IMR-90 (cell line): ENCODE measurements around the gene EEPD1. TPM values are rescaled to one million over a fixed set of nuclear protein-coding genes. Genes with fewer than 3 reads are reported as not detected.
A peak's percentile ranks its signal among the peaks of the same experiment; 100 is the strongest.

Experiments
- ATAC-seq: fragments of 200-7000 bp; cut with Tn5 transposase; 2 replicates; pipeline ENCODE4 v1.9.1; 2020; ENCODE audit warnings: low read depth, mild to moderate bottlenecking, moderate library complexity
- BruUV-seq: library from RNA; stranded (reverse); fragments of 400-500 nt; replicated peaks from 2 replicates; lab custom pipeline; 2021; lab: Mats Ljungman, UMichigan
- CTCF ChIA-PET: fragments of 300-600 bp; formaldehyde crosslinking; extraction: SDS; loops from one replicate; lab custom pipeline; 2021; ENCODE audit warnings: antibody characterized with exemption; lab: Yijun Ruan, JAX
- POLR2A ChIA-PET: fragments of 300-600 bp; sonication (Branson Sonifier 250); formaldehyde crosslinking; loops from one replicate; lab custom pipeline; 2022; ENCODE audit warnings: antibody characterized with exemption; ENCODE audit not compliant: unreplicated experiment; lab: Charles Lee
- DNase-seq: peaks from one replicate; pipeline ENCODE4 v3.0.0; 2013
- H2AFZ ChIP-seq: replicated peaks from 2 replicates; pipeline ENCODE3; 2013; ENCODE audit warnings: low read length, mild to moderate bottlenecking; ENCODE audit not compliant: poor library complexity
- H2AK5ac ChIP-seq: 2 replicates; pipeline ENCODE4 v1.6.1; 2013; ENCODE audit warnings: low read depth, low read length, inconsistent platforms
- H2AK9ac ChIP-seq: replicated peaks from 2 replicates; pipeline ENCODE3; 2013; ENCODE audit warnings: mild to moderate bottlenecking, low read depth, low read length, moderate library complexity; ENCODE audit not compliant: poor library complexity
- H2BK120ac ChIP-seq: 2 replicates; pipeline ENCODE4 v1.6.1; 2013; ENCODE audit warnings: low read depth, low read length, inconsistent platforms
- H2BK15ac ChIP-seq: 3 replicates; pipeline ENCODE4 v1.6.1; 2013; ENCODE audit warnings: low read depth, low read length, inconsistent platforms
- H2BK20ac ChIP-seq: 2 replicates; pipeline ENCODE4 v1.6.1; 2013; ENCODE audit warnings: low read depth, mild to moderate bottlenecking, inconsistent platforms, low read length, moderate library complexity
- H2BK5ac ChIP-seq: 2 replicates; pipeline ENCODE4 v1.6.1; 2013; ENCODE audit warnings: mild to moderate bottlenecking, low read depth, low read length, inconsistent platforms; ENCODE audit not compliant: poor library complexity, severe bottlenecking
- H3K14ac ChIP-seq: replicated peaks from 2 replicates; pipeline ENCODE4 v1.6.1; 2013; ENCODE audit warnings: low read depth, low read length, inconsistent platforms
- H3K18ac ChIP-seq: 2 replicates; pipeline ENCODE4 v1.6.1; 2013; ENCODE audit warnings: low read depth, low read length, control low read depth
- H3K23ac ChIP-seq: 2 replicates; pipeline ENCODE4 v1.6.1; 2013; ENCODE audit warnings: low read depth, low read length, inconsistent platforms
- H3K27ac ChIP-seq: 2 replicates; pipeline ENCODE4 v1.5.1; 2013; ENCODE audit warnings: mild to moderate bottlenecking, control low read depth, low read length; ENCODE audit not compliant: insufficient read depth
- H3K27me3 ChIP-seq: 2 replicates; pipeline ENCODE4 v1.6.1; 2013; ENCODE audit warnings: low read length; ENCODE audit not compliant: control insufficient read depth, insufficient read depth
- H3K36me3 ChIP-seq: 2 replicates; pipeline ENCODE4 v1.6.1; 2013; ENCODE audit warnings: low read length, mixed read lengths; ENCODE audit not compliant: control insufficient read depth, insufficient read depth
- H3K4ac ChIP-seq: 2 replicates; pipeline ENCODE4 v1.6.1; 2013; ENCODE audit warnings: low read depth, low read length, inconsistent platforms
- H3K4me1 ChIP-seq: 2 replicates; pipeline ENCODE4 v1.6.1; 2013; ENCODE audit warnings: low read length, mixed read lengths; ENCODE audit not compliant: control insufficient read depth, insufficient read depth
- H3K4me2 ChIP-seq: 2 replicates; pipeline ENCODE4 v1.6.1; 2013; ENCODE audit warnings: low read depth, mild to moderate bottlenecking, control low read depth, low read length, moderate library complexity
- H3K4me3 ChIP-seq: 2 replicates; pipeline ENCODE4 v1.5.1; 2013; ENCODE audit warnings: low read depth, mild to moderate bottlenecking, control low read depth, low read length, moderate library complexity; ENCODE audit not compliant: insufficient read depth
- H3K56ac ChIP-seq: 2 replicates; pipeline ENCODE4 v1.6.1; 2013; ENCODE audit warnings: low read length, inconsistent platforms; ENCODE audit not compliant: insufficient read depth; ENCODE audit errors: extremely low read depth
- H3K79me1 ChIP-seq, 2 experiments: 2 replicates each; pipeline ENCODE4 v1.6.1; 2013; ENCODE audit warnings: low read length in 2 of 2, inconsistent platforms in 1 of 2, low read depth in 1 of 2
- H3K9ac ChIP-seq: 2 replicates; pipeline ENCODE4 v1.6.1; 2013; ENCODE audit warnings: low read depth, low read length, control low read depth
- H3K9me1 ChIP-seq: 2 replicates; pipeline ENCODE4 v1.6.1; 2013; ENCODE audit warnings: low read length, inconsistent platforms; ENCODE audit not compliant: insufficient read depth
- H3K9me3 ChIP-seq: 2 replicates; pipeline ENCODE4 v1.6.1; 2013; ENCODE audit warnings: low read length; ENCODE audit not compliant: control insufficient read depth, insufficient read depth
- H4K20me1 ChIP-seq: 2 replicates; pipeline ENCODE4 v1.6.1; 2013; ENCODE audit warnings: low read length, inconsistent platforms; ENCODE audit not compliant: insufficient read depth
- H4K5ac ChIP-seq: 2 replicates; pipeline ENCODE4 v1.6.1; 2013; ENCODE audit warnings: mild to moderate bottlenecking, low read depth, low read length, control low read depth
- H4K8ac ChIP-seq, 2 experiments: 2 replicates each; pipeline ENCODE4 v1.6.1; 2013; ENCODE audit warnings: low read depth in 2 of 2, low read length in 2 of 2, control low read depth in 1 of 2, inconsistent platforms in 1 of 2
- H4K91ac ChIP-seq: 2 replicates; pipeline ENCODE4 v1.6.1; 2013; ENCODE audit warnings: low read depth, low read length, inconsistent platforms; ENCODE audit not compliant: insufficient read depth
- MAFK ChIP-seq: IDR thresholded peaks from 2 replicates; pipeline ENCODE4 v1.6.1; 2012; ENCODE audit warnings: low read depth, low read length, improper control_type of control experiment
- USF2 ChIP-seq: fragments of 150-350 bp; IDR thresholded peaks from 2 replicates; pipeline ENCODE4 v1.6.1; 2017; ENCODE audit warnings: mild to moderate bottlenecking, antibody characterized with exemption, low read length, low read depth
- WGBS, 2 experiments: methylation state at CpG; one replicate each; pipeline versions ENCODE4 v1.1.5 to v1.1.7; 2013; ENCODE audit warnings: missing lambda C conversion rate in 2 of 2; ENCODE audit not compliant: insufficient read length in 1 of 2; ENCODE audit errors: extremely low coverage in 2 of 2; 5-methylcytosine and 5-hydroxymethylcytosine counted together
- dilution Hi-C: fragments of 300-500 bp; cut with HindIII; formaldehyde crosslinking; loops from one replicate; pipeline ENCODE4 v1.14.3; 2018; ENCODE audit warnings: low sequenced_read_pairs; ENCODE audit not compliant: unreplicated experiment
- in situ Hi-C: fragments of 300-500 bp; cut with MboI; formaldehyde crosslinking; loops from 3 replicates; pipeline ENCODE4 v1.14.3; 2019; ENCODE audit warnings: low sequenced_read_pairs, inconsistent platforms, mixed read lengths
- intact Hi-C: fragments of 100-400 bp; cut with micrococcal nuclease; formaldehyde crosslinking; loops from 2 replicates; pipeline ENCODE4 v1.10.0; 2022
- polyA plus RNA-seq, 3 experiments: library from polyadenylated mRNA; depleted of rRNA; stranded (reverse); fragments of >200 nt; gene quantifications; 2 replicates each; pipeline ENCODE4 v1.2.3, GENCODE V29; 2012; ENCODE audit warnings: low replicate concordance in 1 of 3
- total RNA-seq: library from RNA; depleted of rRNA; stranded (reverse); fragments of >200 nt; gene quantifications from 2 replicates; pipeline ENCODE4 v1.2.3, GENCODE V29; 2012

The EEPD1 gene
- total and polyA plus RNA-seq, 2 of the 4 experiments (the other 2 are of a cell fraction) = 7.3 to 15.2 TPM

GRCh38 chr7:36214608-36215456 lies 61.8 kb downstream of the EEPD1 start:
- CTCF ChIA-PET = no interaction called here

More at GRCh38 chr7:36214608-36215456, 61.8 kb downstream of the EEPD1 start:
- Histone ChIP-seq H3K9me3 (no peaks in the 10 kb centered on the region), H2BK20ac (peak overlapping the region; percentile 39; the same call in 1 of the 2 replicates), H3K9ac (no peak overlapping the region), H3K36me3 (no peaks in the 10 kb centered on the region), H3K23ac (peak overlapping the region; percentile 59; the same call in 1 of the 2 replicates), H3K14ac (no peak overlapping the region; the same call in 1 of the 2 replicates), H3K4me1 (peaks cover 29% of the 10 kb centered on the region), H3K18ac (peak overlapping the region; percentile 11), H4K91ac (no peak overlapping the region; the same call in 1 of the 2 replicates), H2AK5ac (no peak overlapping the region; the same call in 1 of the 2 replicates), H3K4me3 (no peak overlapping the region), H3K4me2 (no peak overlapping the region), H3K56ac (no peak overlapping the region), H4K8ac (peak overlapping the region in 1 of 2 experiments; percentile 45; a peak in 1 of 4 replicates), H3K4ac (peak overlapping the region; percentile 49), H2BK120ac (peak overlapping the region; percentile 71), H2AFZ (no peak overlapping the region), H4K20me1 (no peaks in the 10 kb centered on the region), H3K27me3 (no peaks in the 10 kb centered on the region), H4K5ac (no peak overlapping the region), H3K79me1 (peaks cover 18 to 47% of the 10 kb centered on the region in 2 experiments), H3K27ac (no peak overlapping the region), H2AK9ac (peak overlapping the region; percentile 22), H2BK15ac (0 out of 3 replicates have a peak overlapping the region, but pooled peaks have one; percentile 23), H3K9me1 (peaks cover 16% of the 10 kb centered on the region), H2BK5ac (no peak overlapping the region)
- 25% methylated on average over 5 of the region's 23 CpGs; no CpG with 5 or more reads in 1 of the 2 experiments for WGBS, 2 experiments
- POLR2A ChIA-PET = no interaction called here
- TF ChIP-seq USF2 (no peak), MAFK (0 out of 2 replicates have a peak, but pooled peaks have one; percentile 11)
- in situ Hi-C loops (no loop called here), dilution Hi-C loops (no loop called here), intact Hi-C loops (no loop called here)
- DNase-seq (peak; percentile 35), ATAC-seq (no peak)
- BruUV-seq = no TSS peak
